GM15510 (cell line): Measurements from ENCODE around the gene ZNF777.

Experiments
- POLR2A ChIP-seq: IDR thresholded peaks from 3 replicates; pipeline ENCODE4 v1.6.1; 2011; ENCODE audit warnings: borderline replicate concordance; ENCODE audit not compliant: insufficient read length; ENCODE audit errors: extremely low read depth

The ZNF777 gene

DNA sequence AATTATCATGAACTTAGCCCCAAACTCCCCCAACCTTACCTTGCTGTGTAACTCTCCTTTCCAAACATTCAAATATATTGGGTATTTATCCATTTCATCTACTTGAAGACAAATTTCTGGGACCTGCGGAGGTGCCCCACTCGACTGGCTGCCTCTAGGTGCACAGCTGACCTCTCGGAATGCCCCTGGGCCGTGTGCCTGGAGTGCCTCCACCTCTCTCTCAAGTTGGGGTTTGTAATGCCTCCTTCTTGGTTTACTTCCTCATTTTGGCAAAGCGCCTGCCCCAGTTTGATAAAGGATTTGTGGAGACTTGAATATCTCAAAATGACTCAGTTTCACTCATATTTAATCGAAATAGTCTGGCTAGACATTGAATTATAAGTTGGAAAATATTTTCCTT lies 16.6 kb downstream of the ZNF777 start:
- TF ChIP-seq POLR2A: no peak

DNA sequence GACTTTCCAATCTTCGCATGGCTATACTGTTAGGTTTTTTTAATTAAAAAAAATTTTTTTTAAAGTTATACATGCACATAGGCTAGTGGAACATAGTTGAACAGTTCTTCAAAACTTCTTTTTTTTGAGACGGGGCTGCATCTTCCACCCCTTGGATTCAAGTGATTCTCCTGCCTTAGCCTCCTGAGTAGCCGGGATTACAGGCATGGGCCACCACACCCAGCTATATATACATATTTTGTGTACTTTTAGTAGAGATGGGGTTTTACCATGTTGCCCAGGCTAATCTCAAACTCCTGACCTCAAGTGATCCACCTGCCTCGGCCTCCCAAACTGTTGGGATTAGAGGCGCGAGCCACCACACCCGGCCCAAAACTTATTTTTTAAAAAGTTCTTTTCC lies 17.3 kb downstream of the ZNF777 start:
- no peak for TF ChIP-seq POLR2A

DNA sequence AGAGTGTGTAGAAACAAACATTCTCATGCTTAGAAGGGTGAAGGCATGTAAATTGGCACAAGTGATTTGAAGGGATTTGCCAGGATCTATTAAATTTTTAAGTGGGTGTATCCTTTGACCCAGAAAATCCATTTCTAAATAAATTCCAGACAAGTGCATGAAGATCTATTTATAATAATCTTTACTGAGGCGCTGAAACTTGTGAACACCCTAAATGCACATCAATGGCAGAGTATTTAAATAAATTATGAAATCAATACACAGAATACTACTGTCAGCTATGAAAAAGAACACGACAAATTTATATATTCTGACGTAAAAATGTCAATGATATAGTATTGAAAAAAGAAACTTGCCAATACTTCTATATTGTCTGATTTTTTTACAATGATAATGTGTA lies 17.9 kb downstream of the ZNF777 start:
- no peak for TF ChIP-seq POLR2A

DNA sequence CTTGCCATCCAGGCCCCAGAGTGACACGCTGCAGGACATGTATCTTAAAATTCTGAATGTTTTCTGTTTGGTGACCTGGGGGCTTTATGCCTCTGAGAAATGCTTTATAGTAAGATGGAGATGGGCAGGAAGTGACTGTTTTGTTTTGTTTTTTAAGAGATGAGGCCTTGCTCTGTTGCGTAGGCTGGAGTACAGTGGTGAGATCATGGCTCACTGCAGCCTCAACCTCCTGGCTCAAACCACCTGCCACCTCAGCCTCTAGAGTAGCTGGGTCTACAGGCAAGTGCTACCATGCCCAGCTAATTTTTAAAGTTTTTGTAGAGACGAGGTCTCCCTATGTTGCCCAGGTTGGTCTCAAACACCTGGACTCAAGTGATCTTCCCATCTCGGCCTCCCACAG lies 20.6 kb downstream of the ZNF777 start:
- no peak for TF ChIP-seq POLR2A

DNA sequence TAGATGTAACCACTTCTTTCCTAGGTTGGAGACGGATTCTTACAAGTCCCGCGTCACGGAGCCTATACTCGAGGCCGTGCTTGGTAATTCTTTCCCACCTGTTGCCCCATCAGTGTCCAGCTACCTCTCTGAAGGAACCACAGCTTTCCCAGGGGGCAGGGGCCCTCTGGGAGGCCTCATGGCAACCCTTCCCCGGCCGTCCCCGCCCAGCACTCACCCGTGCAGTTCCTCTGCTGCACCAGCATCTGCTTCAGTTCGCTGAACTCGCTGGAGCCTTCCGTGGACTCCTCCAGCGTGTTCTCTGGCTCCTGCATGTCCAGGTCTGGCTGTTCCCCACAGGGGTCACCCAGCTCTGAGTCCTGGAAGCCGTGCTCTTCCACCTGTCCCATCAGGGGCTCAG lies 24.5 kb downstream of the ZNF777 start:
- no peak for TF ChIP-seq POLR2A

DNA sequence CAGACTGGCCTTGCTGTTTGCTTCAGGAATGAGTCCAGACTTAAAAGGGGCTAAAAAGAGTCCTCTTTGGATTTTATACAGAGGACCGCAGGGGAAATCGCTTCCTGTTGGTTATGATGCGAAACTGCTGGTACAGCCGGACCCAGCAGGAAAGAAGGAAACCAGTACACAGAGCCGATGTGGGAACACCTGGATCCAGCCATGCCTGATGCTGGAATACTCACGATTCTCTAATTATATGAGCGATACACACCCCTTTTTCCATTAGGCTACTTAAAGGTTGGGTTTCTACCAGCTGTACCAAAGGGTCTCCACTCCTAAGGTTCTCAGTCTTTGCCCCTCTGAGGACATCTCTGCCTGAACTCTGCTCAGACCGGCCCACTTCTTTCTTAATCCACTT lies 27.7 kb downstream of the ZNF777 start:
- no peak for TF ChIP-seq POLR2A

DNA sequence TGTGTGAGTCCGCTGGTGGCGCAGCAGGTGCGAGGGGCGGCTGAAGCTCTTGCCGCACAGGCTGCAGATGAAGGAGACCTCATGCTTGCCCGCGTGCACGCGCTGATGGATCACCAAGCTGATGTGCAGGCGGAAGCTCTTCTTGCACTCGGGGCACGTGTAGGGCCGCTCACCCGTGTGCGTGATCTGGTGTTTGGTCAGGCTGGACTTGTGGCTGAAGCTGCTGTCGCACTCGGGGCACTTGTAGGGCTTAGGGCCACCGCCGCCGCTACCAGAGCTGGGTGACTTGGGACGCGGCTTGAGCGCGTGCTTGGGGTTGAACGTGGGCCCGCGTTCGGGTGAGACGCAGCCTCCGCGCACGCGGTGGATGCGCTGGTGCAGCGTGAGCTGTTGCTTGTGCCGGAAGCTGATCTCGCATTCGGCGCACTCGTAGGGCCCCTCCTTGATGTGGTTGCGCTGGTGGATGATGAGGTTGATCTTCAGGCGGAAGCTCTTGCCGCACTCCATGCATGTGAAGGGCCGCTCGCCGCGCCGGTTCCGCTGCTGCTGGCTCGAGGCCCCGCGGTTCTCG lies 28.7 kb downstream of the ZNF777 start:
- TF ChIP-seq POLR2A: no peak

DNA sequence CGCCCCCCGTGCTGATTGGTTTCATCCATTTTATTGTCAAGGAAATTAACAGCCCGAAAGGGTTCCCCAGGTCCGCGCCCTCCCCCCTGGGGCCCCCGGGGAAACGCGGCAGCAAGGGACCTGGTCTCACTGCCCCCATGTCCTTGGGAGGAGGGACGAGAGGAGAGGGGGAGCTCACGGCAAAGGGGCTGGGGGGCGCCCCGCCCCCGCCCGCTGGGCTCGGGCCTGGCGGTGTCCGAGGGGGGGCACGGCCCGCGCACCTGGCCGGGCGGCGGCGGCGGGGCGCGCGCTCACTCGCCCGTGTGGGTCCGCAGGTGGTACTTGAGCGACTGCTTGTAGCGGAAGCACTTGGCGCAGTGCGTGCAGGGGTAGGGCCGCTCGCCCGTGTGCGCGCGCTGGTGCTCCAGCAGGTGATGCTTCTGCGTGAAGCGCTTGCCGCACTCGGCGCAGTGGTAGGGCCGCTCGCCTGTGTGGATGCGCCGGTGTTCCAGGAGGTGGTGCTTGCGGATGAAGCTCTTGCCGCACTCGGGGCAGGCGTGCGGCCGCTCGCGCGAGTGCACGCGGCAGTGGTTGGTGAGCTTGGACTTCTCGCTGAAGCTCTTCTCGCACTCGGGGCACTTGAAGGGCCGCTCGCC lies 29.3 kb downstream of the ZNF777 start:
- no peak for TF ChIP-seq POLR2A

DNA sequence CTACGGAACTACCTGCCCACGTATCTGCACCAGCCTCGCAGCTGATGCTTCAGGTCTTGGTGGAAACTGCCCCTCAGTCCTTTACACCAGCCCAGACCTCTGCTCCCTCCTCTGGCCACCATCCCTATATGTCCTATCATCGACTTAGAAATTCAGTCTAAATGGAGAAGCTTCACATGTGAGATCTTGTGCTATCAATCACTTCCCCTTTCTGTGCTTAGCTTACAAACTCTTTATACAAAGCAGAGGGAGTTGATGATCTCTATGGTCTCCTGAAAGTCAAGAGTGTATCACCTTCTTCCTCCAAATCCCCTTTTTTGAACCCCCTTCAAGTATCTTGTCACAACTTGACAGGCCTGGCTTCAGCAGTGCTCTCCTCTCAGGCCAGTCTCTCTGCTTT lies 30.7 kb downstream of the ZNF777 start:
- no peak for TF ChIP-seq POLR2A

DNA sequence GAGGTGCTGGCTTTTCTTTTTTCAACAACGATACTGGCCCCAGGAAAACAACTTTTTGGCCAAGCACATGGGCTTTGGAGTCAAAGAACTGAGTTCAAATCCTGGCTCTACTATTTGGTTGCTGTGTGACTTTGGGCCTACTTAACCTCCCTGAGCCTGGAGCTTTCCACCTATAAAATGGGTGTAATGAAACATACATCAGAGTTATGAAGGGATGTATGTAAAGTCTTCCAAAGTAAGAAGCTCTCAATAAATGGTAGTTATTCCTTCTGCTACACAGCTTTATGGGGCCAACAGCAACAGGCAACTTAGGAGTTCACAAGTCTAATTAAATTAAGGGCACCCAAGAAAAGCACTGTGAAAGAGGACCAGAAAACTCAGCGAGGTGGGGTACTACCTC lies 33.0 kb downstream of the ZNF777 start:
- no peak for TF ChIP-seq POLR2A

DNA sequence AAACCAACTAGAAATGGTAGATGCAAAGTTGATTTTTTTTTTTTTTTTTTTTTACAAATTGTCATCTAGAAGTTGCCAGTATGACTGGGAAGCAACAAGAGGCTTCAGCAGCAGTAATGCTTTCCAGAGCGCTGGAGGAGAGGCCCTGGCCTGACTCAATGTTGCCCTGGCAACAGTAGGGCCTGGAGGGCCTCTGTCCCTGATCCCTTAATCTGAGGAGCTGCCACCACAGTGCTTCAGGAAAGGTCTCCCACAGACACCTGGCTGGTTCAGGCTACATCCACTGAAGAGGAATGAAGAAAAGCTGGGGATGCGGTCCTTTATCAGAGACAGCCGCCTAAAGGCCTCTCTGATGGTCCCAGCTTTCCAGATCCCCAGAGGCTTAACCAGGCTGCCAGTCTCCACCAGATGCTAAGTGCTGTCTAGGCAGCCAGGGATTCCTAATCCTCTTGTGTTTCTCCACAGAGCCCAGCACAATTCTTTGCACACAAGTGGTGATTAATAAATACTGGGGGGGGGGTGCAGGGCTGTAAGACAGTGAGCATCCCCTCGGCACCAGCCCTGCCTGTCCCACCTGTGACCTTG lies 33.7 kb downstream of the ZNF777 start:
- no peak for TF ChIP-seq POLR2A

DNA sequence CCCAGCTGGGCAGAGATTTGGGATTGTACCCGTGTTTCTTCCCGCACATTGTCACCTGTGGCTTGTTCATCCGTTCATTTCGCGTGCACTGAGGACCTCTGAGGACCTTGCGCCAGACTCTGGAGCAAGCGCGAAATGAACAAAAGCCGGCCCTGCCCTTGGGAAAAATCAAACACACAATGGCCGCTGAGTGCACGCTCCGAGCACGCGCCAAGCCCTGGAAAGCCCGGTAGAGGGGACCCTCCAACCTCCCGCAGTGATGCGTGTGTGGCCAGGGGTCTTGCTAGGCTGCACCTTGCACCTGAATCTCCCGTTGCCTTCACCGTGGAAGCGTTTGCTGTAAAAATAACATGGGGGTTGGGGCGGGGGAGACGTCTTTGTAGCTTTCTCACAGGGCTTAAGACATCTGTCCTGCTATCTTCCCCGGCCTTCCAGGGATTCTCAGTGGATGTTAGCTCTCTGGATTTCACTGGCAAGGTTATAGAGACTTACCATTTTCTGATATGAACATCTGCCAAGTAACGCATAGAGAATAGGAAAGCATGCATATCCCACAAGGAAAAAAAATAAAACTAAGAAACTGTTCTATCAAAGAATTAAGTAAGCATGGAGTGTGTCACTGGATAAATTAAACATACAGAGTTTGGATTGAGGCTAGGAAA lies 37.3 kb downstream of the ZNF777 start:
- no peak for TF ChIP-seq POLR2A

DNA sequence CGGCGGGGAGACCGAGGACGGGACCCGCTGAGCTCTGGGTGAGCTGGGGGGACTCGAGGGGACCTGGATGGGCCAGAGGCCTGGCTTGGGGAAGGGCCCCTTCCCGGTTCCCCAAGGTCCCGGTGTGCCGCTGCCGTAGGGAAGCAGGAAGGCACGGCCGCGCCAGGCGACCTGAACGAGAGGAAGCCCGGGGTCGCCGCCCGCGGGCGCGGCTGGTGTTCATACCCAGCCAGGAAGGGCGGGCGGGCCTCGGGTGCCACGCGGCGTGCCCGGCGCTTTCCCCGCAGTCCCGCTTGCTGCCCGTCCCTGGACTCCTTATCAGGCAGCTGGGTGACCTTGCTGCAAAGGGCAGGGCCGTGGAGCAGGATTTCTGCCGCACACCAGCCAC lies 38.0 kb downstream of the ZNF777 start:
- TF ChIP-seq POLR2A: no peak

DNA sequence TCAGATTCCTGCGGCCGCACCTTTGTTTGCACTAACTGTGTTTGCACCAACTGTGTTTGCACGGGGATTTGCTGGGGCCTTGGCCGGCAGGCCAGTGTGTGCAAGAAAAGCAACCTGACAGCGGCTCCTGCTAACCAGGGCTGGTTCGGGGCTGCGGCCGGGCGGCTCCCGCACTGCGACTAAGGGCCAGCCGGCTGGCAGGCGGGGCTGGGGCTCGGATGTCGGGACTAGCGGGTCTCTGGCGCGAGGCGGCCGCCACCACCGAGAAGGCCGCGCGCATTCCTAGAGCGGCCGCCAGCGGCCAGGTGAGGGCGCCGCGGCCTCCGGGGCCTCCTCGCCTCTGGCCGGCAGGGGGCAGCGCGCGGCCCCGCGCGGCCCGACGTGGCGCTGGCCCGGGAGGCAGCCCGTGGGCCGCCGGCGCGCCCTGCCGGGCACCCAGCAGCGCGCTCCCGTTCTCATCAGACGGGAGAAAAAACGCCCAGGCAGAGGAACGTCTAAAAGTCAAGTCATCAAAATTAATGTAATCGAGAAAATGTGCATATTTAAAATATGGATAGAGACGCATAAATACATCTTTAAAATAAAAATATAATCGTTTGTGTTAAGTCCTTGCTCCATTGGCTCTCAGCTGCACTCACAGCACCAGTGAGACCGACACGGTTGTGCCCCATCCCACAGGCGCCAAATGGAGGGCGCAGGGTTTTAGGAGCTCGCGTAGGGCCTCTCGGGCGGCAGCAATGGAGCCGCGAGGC lies 38.5 kb downstream of the ZNF777 start:
- TF ChIP-seq POLR2A: peak; percentile 53

DNA sequence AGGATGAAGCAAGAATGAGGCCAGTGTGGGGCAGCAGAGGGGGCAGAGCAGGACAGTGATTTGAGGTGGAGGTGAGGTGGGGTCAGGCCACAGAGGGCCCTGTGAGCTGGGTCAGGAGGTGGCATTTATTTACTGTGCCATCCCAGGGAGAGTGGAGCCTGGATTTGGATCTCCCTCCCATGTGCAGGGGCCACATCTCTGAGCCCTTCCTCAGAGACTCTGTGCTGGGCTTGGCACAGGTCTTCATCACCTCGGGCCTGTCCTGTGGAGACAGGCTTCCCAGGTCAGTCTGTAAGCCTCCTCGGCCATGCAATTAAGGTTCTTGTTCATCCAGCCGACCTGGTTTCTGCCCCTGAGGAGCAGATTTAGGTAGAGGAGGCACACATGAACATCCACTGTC lies 40.9 kb downstream of the ZNF777 start:
- TF ChIP-seq POLR2A: no peak
